NCI-H460 (cell line): ENCODE data around the gene SDR42E2. TPM values are rescaled to one million over a fixed set of nuclear protein-coding genes. Genes with fewer than 3 reads are reported as not detected.
A peak's percentile ranks its signal among the peaks of the same experiment; 100 is the strongest.
"Not testable (repeated sequence)": the region's sequence is repeated elsewhere in the genome, so short reads cannot be mapped to it uniquely, and the experiment has no call there.

Experiments
- DNase-seq: peaks from one replicate; pipeline ENCODE4 v3.0.0-alpha.2; 2016; ENCODE audit warnings: low read depth; ENCODE audit errors: extremely low read depth
- total RNA-seq: library from RNA; depleted of rRNA; stranded (reverse); fragments of >200 nt; shearing (Covaris generic); gene quantifications from 2 replicates; pipeline ENCODE4 v1.2.3, GENCODE V29; 2014

Gene SDR42E2
- total RNA-seq, 1 experiment from 2014 or later, result not detected

- not testable (repeated sequence) for DNase-seq
Observed at GRCh38 chr16:22153078-22153477, 9.2 kb upstream of the SDR42E2 start.

- no peak for DNase-seq
Observed at GRCh38 chr16:22161401-22161800, 905 bp upstream of the SDR42E2 start.

- no peak for DNase-seq
Observed at GRCh38 chr16:22162656-22163009, 327 bp downstream of the SDR42E2 start.

GRCh38 chr16:22163806-22164205 is 1.5 kb downstream of the SDR42E2 start:
- DNase-seq, result no peak

GRCh38 chr16:22164482-22164881 is 2.2 kb downstream of the SDR42E2 start:
- no peak for DNase-seq

- no peak for DNase-seq
Observed at GRCh38 chr16:22165508-22166285, 3.4 kb downstream of the SDR42E2 start.

GRCh38 chr16:22171953-22172352 is 9.6 kb downstream of the SDR42E2 start:
- no peak for DNase-seq

GRCh38 chr16:22172642-22173041 is 10.3 kb downstream of the SDR42E2 start:
- not testable (repeated sequence) for DNase-seq

- no peak for DNase-seq
Observed at GRCh38 chr16:22174642-22175041, 12.3 kb downstream of the SDR42E2 start.

GRCh38 chr16:22177968-22178930 is 15.9 kb downstream of the SDR42E2 start:
- no peak for DNase-seq

GRCh38 chr16:22181426-22181825 is 19.1 kb downstream of the SDR42E2 start:
- DNase-seq, result no peak

GRCh38 chr16:22181843-22182242 is 19.5 kb downstream of the SDR42E2 start:
- no peak for DNase-seq

- DNase-seq, result no peak
Observed at GRCh38 chr16:22183335-22183734, 21.0 kb downstream of the SDR42E2 start.

- no peak for DNase-seq
Observed at GRCh38 chr16:22183901-22184614, 21.8 kb downstream of the SDR42E2 start.

- DNase-seq, result no peak
Observed at GRCh38 chr16:22184615-22184968, 22.3 kb downstream of the SDR42E2 start.

GRCh38 chr16:22186517-22186916 is 24.2 kb downstream of the SDR42E2 start:
- DNase-seq, result no peak

- DNase-seq, result no peak
Observed at GRCh38 chr16:22188267-22188594, 25.9 kb downstream of the SDR42E2 start.

GRCh38 chr16:22188595-22189442 is 26.5 kb downstream of the SDR42E2 start:
- DNase-seq, result peak; percentile 70

- no peak for DNase-seq
Observed at GRCh38 chr16:22189473-22190080, 27.3 kb downstream of the SDR42E2 start.
